ENCODE results near the gene LONP2.

- TF ChIP-seq, protein P1, sequence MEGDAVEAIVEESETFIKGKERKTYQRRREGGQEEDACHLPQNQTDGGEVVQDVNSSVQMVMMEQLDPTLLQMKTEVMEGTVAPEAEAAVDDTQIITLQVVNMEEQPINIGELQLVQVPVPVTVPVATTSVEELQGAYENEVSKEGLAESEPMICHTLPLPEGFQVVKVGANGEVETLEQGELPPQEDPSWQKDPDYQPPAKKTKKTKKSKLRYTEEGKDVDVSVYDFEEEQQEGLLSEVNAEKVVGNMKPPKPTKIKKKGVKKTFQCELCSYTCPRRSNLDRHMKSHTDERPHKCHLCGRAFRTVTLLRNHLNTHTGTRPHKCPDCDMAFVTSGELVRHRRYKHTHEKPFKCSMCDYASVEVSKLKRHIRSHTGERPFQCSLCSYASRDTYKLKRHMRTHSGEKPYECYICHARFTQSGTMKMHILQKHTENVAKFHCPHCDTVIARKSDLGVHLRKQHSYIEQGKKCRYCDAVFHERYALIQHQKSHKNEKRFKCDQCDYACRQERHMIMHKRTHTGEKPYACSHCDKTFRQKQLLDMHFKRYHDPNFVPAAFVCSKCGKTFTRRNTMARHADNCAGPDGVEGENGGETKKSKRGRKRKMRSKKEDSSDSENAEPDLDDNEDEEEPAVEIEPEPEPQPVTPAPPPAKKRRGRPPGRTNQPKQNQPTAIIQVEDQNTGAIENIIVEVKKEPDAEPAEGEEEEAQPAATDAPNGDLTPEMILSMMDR (IDR thresholded peaks at IDR 0.05 in 8 of 11, conservative IDR thresholded peaks at IDR 0.05 in 3 of 11) = no peak
- TF ChIP-seq POLR2AphosphoS5 (IDR thresholded peaks at IDR 0.05) = no peak
- TF ChIP-seq POLR2A (IDR thresholded peaks at IDR 0.05) = no peak
Observed at GRCh38 chr16:48365025-48365600, 121.0 kb downstream of the LONP2 start.

Measured in spleen (tissue), 7 donors.